ENCODE results near the gene TENM4.

DNA sequence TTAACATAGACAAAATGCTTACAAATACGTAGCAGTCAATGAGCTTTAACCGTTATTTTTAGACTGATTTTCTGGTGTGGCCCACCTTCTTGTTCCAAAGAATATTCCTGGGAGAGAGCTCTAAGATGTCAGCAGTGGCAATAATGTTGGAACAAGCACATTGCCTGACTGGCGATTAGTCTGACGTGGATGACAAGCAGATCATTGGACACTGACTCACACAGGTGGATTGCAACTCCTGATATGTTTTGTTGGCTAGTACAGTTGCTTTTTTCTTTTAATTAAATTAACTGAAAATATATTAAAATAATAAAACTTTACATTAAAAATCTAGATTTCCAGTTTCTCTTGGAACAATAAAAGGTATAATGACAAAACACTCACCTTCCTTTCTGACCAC lies 78.0 kb downstream of the TENM4 start:
- TF ChIP-seq CTCF (IDR thresholded peaks at IDR 0.05 in 4 of 5, conservative IDR thresholded peaks at IDR 0.05 in 1 of 5) (no peak), POLR2A (IDR thresholded peaks at IDR 0.05) (no peak)

Data from gastrocnemius medialis (tissue), 4 donors.